HG03139 (cell line): ENCODE data around the gene COL18A1.
"Not testable (repeated sequence)": the region's sequence is repeated elsewhere in the genome, so short reads cannot be mapped to it uniquely, and the experiment has no call there.

Experiments
- ATAC-seq: cut with Tn5 transposase; IDR thresholded peaks from one replicate; pipeline ENCODE4 v1.9.1; 2021; ENCODE audit not compliant: unreplicated experiment

The COL18A1 gene

GRCh38 chr21:45367402-45368351, 37.3 kb upstream of the COL18A1 start:
- ATAC-seq: no peak

- ATAC-seq: not testable (repeated sequence)
Measured at GRCh38 chr21:45369018-45369417, 35.9 kb upstream of the COL18A1 start.

- ATAC-seq: no peak
Measured at GRCh38 chr21:45370575-45370974, 34.4 kb upstream of the COL18A1 start.

GRCh38 chr21:45371081-45371480, 33.9 kb upstream of the COL18A1 start:
- no peak for ATAC-seq

- no peak for ATAC-seq
Measured at GRCh38 chr21:45371655-45372054, 33.3 kb upstream of the COL18A1 start.

GRCh38 chr21:45372732-45373355, 32.1 kb upstream of the COL18A1 start:
- no peak for ATAC-seq

GRCh38 chr21:45373991-45374816, 30.8 kb upstream of the COL18A1 start:
- no peak for ATAC-seq

- ATAC-seq: no peak
Measured at GRCh38 chr21:45374826-45375455, 30.0 kb upstream of the COL18A1 start.

GRCh38 chr21:45376459-45377324, 28.3 kb upstream of the COL18A1 start:
- ATAC-seq: no peak

- no peak for ATAC-seq
Measured at GRCh38 chr21:45377325-45377709, 27.6 kb upstream of the COL18A1 start.

- no peak for ATAC-seq
Measured at GRCh38 chr21:45377866-45378257, 27.1 kb upstream of the COL18A1 start.

GRCh38 chr21:45378258-45378966, 26.6 kb upstream of the COL18A1 start:
- no peak for ATAC-seq

- no peak for ATAC-seq
Measured at GRCh38 chr21:45379171-45379900, 25.6 kb upstream of the COL18A1 start.

GRCh38 chr21:45379901-45380330, 25.0 kb upstream of the COL18A1 start:
- ATAC-seq: no peak

GRCh38 chr21:45380566-45380965, 24.4 kb upstream of the COL18A1 start:
- no peak for ATAC-seq

GRCh38 chr21:45381036-45381787, 23.8 kb upstream of the COL18A1 start:
- no peak for ATAC-seq

- ATAC-seq: no peak
Measured at GRCh38 chr21:45381865-45382696, 22.9 kb upstream of the COL18A1 start.
